GM18868 (cell line): ENCODE results near the gene TXNL4A.
"Not testable (repeated sequence)": the region's sequence is repeated elsewhere in the genome, so short reads cannot be mapped to it uniquely, and the experiment has no call there.

Experiments used
- ATAC-seq: cut with Tn5 transposase; IDR thresholded peaks from one replicate; pipeline ENCODE4 v1.9.1; 2021; ENCODE audit warnings: mild to moderate bottlenecking, moderate library complexity; ENCODE audit not compliant: unreplicated experiment

TXNL4A gene

DNA sequence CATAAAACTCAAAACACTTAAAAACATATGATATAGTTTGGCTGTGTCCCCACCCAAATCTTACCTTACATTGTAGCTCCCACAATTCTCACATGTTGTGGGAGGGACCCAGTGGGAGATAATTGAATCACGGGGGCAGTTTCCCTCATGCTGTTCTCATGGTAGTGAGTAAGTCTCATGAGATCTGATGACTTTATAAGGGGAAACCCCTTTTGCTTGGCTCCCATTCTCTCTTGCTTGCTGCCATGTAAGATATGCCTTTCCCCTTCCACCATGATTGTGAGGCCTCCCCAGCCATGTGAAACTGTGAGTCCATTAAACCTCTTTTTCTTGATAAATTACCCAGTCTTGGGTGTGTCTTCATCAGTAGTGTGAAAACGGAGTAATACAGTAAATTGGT, 11.3 kb upstream of the TXNL4A start:
- not testable (repeated sequence) for ATAC-seq

DNA sequence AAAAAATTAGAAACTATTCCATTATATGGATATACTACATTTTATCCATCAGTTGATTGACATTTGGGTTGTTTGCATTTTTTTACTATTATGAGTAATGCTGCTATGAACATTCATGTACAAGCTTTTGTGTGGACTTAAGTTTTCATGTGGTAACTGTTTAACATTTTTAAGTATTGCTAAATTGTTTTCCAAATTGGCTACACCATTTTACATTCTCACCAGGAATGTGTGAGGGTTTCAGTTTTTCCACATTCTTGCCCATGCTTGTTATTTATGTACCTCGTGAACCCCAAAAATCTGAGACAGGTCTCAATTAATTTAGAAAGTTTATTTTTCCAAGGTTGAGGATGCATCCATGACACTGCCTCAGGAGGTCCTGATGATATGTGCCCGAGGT, 3.1 kb upstream of the TXNL4A start:
- no peak for ATAC-seq

DNA sequence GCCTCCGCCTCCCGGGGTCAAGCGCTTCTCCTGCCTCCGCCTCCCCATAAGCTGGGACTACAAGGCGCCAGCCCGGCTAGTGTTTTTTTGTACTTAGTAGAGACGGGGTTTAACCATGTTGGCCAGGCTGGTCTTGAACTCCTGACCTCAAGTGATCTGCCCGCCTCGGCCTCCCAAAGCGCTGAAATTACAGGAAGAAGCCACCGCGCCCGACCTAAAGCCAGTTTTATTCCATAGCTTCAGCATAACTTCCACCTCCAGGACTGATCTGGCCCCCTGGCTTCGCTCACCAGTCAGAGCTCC, 783 bp upstream of the TXNL4A start:
- no peak for ATAC-seq

DNA sequence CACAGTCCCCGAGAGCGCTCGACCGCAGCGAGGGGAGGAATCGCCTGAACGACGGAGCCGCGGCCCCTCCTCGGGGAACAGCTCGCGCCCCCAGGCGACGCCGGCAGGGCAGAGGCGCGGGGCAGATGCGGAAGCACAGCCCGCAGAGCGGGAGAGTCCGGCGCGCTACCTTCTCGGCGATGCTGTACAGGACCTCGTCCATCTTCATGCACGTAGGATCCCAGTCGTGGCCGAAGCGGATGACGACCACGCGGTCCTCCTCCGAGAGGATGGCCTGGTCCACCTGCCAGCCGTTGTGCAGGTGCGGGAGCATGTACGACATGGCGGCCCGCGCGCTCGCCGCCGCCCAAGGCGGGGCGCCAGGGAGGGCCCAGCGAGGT, 302 bp downstream of the TXNL4A start:
- ATAC-seq, result peak; percentile 61

DNA sequence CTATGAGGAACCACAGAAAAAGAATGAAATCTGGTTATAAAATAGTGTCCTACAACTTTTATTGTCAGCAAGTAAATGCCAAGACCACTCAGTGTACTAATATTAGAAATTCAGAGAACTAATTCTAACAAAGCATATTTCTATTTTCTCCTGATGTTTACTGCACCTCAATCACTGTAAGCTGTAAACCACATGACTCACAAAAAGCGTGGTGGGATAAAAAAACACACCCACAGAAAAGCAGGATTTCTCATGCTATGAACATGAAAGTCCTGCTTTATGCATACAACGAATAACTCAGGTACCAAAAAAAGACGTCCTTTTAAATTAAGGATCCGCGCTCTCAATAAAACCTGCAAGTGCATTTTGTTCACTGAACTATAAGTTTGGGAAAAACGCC, 797 bp downstream of the TXNL4A start:
- ATAC-seq, result no peak

DNA sequence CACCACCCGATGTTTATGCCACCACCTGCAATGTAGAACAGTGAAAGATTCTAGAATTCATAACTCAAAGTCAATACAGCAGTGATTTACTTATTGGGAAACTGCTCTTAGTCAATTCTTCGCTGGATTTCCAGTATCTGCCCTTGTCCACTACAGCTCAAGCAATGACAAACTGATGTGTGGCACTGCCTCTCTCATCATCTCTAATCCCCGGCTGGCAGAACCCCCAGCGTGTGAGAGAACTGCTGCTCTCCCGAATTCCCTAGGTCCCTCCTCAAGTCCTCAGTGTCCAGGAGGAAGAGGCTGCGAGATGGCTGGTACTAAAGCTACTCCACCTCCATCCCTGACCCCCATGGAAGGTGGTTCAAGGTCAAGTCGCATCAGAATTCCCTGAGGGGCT, 1.6 kb downstream of the TXNL4A start:
- ATAC-seq, result no peak

DNA sequence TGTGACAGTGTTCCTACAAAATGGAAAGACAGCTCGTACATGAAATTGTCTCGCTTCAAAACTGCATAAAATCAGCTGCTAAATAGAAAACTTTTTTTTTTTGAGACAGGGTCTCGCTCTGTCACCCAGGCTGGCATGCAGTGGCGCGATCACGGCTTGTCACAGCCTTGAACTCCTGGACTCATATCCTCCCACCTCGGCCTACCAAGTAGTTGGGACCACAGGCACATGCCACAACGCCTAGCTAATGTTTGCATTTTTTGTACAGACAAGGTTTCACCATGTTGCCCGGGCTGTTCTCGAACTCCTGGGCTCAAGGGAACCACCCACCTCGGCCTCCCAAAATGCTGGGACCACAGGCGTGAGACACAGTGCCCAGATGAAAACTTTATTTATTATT, 3.2 kb downstream of the TXNL4A start:
- ATAC-seq, result no peak

DNA sequence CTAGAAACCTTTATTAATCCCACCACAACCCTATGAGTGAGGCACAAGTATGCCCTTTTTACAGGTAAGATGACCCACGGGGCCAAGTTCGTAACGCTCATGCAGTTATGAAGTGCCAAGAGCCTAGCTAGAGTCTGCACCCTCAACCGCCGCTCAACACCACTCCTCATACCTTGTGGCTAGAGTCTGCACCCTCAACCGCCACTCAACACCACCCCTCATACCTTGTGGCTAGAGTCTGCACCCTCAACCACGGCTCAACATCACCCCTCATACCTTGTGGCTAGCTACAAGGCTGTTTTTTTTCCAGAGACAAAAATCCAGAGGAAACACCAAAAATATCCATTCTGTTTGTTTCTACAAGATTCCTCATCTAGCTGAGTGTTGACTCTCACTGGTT, 4.6 kb downstream of the TXNL4A start:
- ATAC-seq, result no peak

DNA sequence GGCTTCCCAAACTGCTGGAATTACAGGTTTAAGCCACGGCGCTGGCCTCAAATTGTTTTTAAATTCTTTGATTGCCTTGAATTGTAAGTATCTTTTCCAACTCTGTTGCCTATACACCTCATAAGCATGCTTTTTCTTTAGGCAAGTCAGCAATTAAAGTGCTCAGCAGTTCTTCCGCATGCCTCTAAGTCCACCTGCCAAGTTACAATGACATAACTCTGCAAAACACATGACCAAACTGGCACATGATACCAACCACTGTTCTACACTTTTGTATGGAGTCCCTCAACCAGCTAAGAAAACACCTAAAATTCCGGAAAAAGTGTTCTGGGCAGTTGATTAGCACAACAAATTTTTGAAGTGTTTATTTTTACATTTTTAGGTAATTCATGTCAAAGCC, 5.1 kb downstream of the TXNL4A start:
- ATAC-seq, result no peak

DNA sequence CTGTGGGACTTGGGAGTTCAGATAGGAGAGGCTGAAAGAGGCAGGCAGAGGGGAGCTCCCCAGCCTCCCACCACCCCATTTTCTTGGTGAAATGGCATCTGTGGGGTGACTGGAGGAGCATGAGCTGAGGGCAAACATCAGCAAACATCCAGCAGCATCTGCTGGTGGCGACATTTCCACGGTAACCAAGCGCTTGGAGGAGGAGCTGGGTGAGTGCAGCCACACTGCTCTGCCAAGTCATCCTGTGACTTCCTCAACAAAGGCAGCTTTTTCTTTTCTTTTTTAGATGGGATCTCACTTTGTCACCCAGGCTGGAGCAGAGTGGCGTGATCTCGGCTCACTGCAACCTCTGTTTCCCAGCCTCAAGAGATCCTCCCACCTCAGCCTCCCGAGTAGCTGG, 5.6 kb downstream of the TXNL4A start:
- ATAC-seq, result peak; percentile 46

DNA sequence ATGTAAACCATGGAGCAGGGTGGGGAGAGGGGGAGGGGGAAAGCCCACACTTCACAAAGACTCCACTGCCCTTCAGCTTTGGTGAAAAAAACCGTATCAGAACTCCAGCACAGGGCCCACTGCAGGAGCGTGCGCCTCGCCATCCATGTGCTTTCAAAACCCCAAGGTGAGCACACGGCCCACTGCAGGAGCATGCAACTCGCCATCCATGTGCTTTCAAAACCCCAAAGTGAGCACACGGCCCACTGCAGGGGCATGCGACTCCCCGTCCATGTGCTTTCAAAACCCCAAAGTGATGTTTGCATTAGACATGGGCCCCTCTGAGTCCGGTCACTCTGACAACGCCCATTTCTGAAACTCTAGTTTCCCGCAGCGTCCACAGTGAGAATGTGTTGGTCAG, 7.8 kb downstream of the TXNL4A start:
- ATAC-seq, result no peak

DNA sequence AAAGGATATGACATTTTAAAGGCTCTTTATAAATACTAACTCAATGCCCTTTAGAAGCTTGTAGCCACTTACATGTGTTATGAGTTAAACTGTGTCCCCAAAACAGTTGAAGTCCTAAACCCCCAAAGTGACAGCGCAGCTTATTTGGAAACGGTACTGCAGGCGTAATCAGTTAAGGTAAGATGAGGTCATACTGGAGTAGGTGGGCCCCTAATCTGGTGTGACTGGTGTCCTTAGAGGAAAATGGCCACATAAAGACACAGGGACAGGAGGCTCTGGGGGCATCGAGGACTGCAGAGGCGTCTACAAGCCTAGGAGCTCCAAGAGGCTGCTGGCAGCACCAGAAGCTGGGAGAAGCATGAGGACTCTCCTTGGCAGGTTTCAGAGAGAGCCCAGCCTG, 8.5 kb downstream of the TXNL4A start:
- no peak for ATAC-seq

DNA sequence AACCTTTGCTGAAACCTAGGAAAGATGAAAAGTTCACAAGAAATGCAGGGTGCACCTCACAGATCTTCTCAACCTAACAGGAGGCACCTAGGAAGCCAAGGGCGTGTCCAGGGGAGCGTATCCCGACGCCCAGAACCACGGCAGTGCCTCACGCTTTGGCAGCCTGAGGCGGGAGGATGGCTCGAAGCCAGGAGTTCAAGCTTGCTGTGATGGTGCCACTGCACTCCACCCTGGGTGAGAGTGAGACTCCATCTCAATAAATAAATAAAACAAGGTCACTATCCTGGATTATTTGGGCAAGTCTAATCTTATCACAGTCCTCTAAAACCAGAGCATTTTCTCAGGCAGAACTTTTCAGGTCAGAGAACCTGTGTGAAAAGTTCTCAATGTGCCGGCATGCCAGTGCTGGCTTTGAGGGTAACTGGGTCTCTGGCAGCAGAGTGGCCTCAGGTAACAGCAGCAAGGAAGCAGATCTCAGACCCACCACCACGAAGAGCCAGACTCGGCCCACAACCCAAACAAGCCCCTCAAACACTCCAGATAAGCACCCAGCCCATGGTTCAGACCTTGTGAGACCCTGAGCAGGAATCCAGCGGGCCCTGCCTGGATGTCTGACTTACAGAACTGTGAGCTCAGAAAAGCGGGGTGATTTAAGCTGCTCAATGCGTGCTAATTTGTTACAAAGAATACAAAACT, 12.2 kb downstream of the TXNL4A start:
- no peak for ATAC-seq

DNA sequence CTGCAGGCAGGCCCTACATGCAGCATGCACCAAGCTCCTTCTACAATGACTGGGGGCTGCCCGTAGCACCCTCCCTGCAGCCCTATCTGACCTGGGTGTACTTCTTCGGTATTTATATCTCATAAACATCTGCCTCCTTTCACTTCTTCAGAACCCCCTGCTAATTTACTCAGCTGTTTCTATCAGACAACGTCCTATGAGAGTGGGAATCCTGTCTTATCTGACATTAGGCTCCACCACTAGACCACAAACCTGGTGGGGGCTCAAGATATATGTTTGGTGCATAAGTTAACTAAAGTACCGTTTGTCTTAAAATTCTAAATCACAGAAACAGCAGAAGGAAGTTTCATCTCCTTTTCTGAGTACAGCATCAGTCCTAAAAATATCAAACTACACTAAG, 13.3 kb downstream of the TXNL4A start:
- ATAC-seq, result no peak

DNA sequence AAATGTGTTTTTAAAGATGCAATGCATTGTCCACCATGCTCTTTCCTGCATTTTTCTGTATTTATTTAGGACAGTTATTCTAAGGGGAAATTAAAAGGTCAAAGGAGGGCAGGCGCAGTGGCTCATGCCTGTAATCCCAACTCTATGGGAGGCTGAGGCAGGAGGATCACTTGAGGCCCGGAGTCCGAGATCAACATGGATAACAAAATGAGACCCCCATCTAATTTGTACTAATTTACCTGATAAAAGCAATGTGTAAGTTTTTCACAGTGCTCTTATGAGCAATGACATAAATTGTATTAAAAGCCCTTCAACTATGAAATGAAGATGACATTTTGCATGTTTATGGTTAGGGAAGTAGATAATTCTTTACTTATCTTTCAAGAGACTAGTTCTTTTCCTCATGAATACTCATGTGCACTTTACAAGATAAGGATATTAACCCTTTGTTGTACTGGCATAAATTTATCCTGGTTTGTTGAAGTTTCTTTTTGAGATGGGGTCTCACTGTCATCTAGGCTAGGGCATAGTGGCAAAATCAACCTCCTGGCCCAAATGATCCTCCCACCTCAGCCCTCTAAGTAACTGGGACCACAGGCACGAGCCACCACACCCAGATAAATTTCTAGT, 14.2 kb downstream of the TXNL4A start:
- no peak for ATAC-seq

DNA sequence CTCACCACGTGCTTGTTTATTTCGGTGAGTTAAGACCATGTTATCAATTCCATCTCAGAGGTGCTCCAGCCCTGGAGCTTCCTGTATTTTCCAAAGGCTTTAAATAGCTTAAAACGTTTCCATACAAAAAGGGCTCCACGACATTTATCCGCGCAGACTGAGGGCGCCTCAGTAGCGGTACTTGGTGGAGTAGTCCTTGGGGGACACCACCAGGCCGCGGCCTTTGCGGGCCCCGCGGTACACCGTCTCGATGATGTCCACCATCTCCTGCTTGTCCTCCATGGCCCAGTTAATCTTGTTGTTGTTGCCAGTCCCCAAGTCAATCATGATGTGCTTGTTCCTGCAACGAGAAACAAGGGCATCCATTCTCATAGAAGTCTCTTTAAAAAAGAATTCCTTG, 14.8 kb downstream of the TXNL4A start:
- no peak for ATAC-seq

DNA sequence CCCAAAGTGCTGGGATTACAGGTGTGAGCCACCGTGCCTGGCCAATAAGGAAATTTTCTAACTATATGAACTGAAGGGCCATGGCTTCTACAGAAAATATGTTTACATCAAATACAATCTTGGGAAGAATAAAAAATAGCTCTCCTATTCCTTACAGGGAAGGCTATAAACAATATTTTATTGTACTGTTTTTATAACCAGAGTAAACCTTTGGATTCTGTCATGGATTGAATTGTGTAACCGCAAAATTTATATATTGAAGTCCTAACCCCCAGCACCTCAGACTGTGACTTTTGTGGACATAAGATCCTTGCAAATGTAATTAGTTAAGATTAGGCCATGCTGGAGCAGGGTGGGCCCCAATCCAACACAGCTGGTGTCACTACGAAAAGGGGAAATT, 15.6 kb downstream of the TXNL4A start:
- ATAC-seq, result no peak

DNA sequence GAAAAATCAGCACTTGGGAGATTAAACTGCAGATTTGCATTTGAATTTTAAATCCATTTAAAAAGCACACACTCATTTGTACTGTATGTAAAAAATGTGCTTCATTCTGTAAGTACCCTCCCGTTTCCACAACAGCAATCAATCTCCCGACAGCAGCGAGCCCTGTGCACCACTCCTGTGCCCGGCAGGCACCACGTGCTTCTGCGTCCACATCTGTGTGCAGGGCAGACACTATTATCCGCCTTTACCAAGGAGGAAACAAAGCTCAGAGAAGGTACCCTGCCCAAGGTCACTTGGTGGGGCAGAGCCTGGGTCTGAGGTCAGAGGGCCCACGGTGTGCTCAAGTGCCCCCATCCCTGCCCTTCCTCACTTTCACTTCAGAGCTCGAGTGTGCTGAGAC, 16.4 kb downstream of the TXNL4A start:
- no peak for ATAC-seq

DNA sequence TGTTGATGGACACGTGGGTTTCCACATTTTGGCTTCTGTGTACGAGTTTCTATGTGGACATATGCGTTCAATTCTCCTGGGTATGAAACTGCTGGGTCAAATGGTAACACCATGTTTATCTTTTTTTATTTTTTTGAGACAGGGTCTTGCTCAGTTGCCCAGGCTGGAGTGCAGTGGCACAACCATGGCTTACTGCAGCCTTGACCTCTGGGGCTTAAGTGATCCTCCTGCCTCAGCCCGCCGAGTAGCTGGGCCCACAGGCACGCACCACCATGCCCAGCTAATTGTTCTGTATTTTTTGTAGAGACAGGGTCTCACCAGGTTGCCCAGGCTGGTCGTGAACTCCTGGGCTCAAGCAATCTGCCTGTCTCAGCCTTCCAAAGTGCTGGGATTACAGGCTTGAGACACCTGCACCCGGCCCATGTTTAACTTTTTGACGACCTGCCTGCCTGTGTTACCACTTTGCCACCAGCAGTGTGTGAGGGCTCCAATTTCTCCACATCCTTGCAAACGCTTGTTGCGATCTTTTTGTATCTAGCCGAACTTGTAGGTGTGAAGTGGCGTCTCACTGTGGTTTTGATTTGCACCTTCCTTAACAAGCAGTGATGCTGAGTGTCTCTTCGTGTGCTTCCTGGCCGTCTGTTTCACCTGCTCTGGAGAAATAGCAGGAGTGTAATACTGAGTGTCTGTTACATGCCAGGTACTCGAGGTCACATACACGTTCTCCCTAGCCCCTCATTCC, 17.0 kb downstream of the TXNL4A start:
- no peak for ATAC-seq

DNA sequence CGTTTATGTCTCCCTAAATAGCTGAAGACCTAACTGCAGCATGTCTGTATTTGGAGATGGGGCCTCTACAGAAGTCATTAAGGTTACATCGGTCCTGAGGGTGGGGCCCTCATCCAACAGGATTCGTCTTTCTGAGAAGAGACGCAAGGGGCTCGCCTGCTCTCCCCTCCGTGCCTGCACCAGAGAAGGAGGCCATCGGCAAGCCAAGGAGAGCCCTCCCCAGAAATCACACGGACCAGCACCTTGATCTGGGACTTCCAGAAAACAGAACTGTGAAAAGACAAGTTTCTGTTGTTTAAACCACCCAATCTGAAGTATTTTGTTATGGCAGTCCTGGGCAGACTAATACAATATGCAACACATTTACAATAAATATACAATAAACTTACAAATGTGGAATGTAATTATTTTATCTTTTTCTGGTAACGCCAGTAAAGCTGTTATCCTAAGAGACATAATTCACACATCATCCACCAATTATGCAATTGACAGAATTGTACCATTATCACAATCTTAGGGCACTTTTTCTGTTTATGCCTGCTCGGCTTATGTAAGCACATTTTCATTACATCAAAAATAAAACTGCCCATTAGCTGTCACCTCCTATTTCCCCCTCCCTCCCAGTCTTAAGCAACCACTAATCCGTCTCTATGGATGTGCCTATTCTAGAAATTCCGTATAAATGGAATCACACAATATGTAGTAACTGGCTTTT, 17.8 kb downstream of the TXNL4A start:
- ATAC-seq, result no peak

DNA sequence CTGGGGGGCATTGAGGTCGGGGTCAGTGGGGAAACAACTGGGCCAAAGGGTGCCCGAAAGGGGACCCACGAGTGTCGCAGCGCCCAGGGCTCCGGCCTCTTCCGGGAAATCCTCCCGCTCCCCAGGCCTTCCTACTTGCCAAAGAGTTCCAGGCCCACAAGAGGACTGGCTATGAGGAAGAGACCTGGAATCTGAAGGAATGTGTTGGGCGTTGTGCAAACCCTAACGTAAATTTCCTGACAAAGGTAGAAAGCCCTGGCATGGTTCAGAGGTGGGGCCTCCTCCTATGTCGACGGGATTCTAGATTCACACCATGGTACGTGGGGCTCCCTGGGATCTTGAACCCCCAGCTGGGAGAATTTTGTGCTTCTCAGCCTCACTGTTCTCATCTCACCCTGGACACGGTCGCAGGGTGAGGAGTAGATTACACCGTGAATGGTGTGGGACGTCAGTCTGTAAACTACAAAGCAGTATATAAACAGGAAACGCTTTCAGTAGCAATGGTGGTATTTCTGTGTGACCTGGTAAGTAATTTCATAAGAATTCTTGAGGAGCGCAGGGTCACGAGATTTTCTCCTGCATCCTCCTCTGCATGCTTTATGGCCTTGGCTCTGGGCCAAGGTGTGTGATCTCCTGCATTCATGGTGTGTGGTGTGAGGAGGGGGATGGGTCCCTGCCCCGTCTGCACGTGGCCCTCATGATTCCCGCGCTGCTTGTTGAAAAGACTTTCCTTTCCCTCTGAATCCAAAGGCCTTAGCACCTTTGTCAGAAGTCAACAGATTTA, 23.1 kb downstream of the TXNL4A start:
- ATAC-seq, result no peak
